Measurements from ENCODE around the gene CPEB4. TPM values are rescaled to one million over a fixed set of nuclear protein-coding genes. Genes with fewer than 3 reads are reported as not detected.

CPEB4 gene
- total RNA-seq, 2 donors from 2014 or later, result 36.5 to 45.3 TPM

DNA sequence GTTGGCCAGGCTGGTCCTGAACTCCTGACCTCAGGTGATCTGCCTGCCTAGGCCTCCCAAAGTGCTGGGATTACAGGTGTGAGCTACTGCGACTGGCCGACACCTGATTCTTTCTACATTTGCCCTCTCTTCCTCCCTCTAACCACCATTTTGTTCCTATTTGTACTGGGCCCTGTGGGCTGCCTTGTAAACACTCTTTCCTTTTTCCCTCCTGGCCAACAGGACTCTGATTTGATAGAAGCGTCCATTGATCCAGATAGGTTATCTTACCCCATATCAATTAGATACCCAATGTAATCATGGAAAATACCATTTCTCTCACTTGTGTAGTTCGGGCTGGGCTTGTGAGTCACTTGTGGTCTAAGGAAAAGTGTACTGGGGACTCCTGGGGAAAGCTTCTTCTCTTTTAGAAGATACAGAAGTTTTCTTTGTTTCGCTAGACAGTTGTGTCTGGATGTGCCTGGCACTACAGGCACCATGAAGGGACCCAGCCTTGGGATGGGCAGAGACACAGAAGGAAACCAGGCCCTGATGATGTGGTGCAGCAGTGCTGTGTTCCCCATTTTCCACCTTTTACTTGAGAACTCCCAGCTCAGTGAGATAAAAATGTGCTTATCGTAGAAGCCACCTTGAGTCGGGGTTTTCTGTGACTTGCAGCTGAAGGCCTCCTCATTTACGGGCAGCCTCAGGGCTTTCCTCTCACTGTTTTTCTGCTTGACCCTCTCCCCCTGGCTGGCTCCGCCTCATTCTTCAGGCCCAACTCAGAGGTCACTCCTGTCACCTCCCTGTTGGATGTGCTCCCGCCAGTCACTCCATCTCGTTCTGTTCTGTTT is 32.8 kb upstream of the CPEB4 start:
- intact Hi-C loops (cut with DNase I), result no loop called here
- Histone ChIP-seq H3K36me3 (no peaks in the 10 kb centered on the region), H3K4me3 (no peak overlapping the region), H3K27me3 (replicated peaks; ENCODE audit: insufficient read depth) (no peaks in the 10 kb centered on the region), H3K27ac (no peak overlapping the region), H3K4me1 (replicated peaks) (no peaks in the 10 kb centered on the region), H3K9me3 (no peaks in the 10 kb centered on the region)
- DNase-seq (ENCODE audit: low spot score), result no peak
- TF ChIP-seq POLR2AphosphoS5 (IDR thresholded peaks at IDR 0.05) (no peak), POLR2A (IDR thresholded peaks at IDR 0.05) (no peak)
- TF ChIP-seq, protein P1, sequence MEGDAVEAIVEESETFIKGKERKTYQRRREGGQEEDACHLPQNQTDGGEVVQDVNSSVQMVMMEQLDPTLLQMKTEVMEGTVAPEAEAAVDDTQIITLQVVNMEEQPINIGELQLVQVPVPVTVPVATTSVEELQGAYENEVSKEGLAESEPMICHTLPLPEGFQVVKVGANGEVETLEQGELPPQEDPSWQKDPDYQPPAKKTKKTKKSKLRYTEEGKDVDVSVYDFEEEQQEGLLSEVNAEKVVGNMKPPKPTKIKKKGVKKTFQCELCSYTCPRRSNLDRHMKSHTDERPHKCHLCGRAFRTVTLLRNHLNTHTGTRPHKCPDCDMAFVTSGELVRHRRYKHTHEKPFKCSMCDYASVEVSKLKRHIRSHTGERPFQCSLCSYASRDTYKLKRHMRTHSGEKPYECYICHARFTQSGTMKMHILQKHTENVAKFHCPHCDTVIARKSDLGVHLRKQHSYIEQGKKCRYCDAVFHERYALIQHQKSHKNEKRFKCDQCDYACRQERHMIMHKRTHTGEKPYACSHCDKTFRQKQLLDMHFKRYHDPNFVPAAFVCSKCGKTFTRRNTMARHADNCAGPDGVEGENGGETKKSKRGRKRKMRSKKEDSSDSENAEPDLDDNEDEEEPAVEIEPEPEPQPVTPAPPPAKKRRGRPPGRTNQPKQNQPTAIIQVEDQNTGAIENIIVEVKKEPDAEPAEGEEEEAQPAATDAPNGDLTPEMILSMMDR (IDR thresholded peaks at IDR 0.05), result no peak
- WGBS, result 94% methylated on average over 11 of the region's 11 CpGs

DNA sequence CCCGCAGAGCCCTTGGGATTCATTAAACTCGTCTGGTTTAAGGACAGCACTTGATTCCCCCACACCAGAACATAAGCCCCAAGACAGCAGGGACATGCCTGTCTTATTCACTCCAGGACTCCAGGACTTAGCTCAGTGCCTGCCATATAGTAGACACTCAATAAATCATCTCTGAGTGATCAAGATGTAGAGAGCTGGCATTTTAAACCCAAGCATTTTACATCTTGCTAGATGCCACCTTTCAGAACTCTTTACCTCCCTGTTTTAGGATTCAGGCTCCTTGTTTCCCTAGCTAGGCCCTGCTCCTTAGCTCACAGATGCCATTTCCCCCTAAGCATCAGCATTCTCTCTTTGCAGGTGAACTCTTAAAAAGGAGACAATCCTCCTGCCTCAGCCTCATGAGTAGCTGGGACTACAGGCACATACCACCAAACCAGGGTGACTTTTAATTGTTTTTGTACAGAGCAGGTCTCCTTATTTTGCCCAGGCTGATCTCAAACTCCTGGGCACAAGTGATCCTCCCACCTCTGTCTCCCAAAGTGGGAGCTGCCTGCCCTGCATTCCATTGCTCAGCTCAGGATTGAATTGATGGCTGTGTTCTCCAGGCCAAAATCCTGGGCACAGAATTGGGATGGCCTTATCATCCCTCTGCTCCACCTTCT is 32.0 kb upstream of the CPEB4 start:
- no peak overlapping the region for H3K27ac ChIP-seq
- H3K36me3 ChIP-seq, result no peaks in the 10 kb centered on the region
- DNase-seq (ENCODE audit: low spot score), result no peak
- H3K9me3 ChIP-seq, result no peaks in the 10 kb centered on the region
- intact Hi-C loops (cut with DNase I), result no loop called here
- 93% methylated on average over 2 of the region's 2 CpGs for WGBS
- no peak overlapping the region for H3K4me3 ChIP-seq
- no peak for TF ChIP-seq POLR2AphosphoS5 (IDR thresholded peaks at IDR 0.05)
- no peak for TF ChIP-seq POLR2A (IDR thresholded peaks at IDR 0.05)
- TF ChIP-seq, protein P1 (IDR thresholded peaks at IDR 0.05), result no peak
- H3K27me3 ChIP-seq (replicated peaks; ENCODE audit: insufficient read depth), result no peaks in the 10 kb centered on the region
- no peaks in the 10 kb centered on the region for H3K4me1 ChIP-seq (replicated peaks)

DNA sequence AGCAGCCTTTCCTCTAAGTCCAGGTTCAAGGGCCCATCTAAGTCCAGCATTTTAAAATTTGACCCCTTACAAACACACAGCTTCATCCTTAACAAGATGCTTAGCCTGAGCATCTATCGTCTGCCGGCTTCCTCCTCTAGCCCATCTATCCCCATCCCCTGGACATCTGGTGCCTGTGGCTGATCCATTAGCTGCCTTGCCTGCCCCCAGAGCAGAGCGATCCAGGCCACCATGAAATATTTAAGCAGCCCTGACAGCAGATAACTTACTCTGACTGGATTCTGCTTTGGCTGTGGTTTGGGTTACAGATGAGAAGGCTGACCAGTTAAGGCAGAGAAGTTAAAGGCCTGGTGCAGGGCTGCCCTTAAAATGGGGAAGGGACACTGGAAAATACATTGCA is 30.9 kb upstream of the CPEB4 start:
- Histone ChIP-seq H3K9me3 (no peaks in the 10 kb centered on the region), H3K36me3 (no peaks in the 10 kb centered on the region), H3K4me3 (no peak overlapping the region), H3K27me3 (replicated peaks; ENCODE audit: insufficient read depth) (no peaks in the 10 kb centered on the region), H3K27ac (no peak overlapping the region), H3K4me1 (replicated peaks) (no peaks in the 10 kb centered on the region)
- 92% methylated on average over 3 of the region's 3 CpGs for WGBS
- no peak for DNase-seq (ENCODE audit: low spot score)
- intact Hi-C loops (cut with DNase I), result no loop called here
- no peak for TF ChIP-seq POLR2AphosphoS5 (IDR thresholded peaks at IDR 0.05)
- TF ChIP-seq, protein P1 (IDR thresholded peaks at IDR 0.05), result no peak

DNA sequence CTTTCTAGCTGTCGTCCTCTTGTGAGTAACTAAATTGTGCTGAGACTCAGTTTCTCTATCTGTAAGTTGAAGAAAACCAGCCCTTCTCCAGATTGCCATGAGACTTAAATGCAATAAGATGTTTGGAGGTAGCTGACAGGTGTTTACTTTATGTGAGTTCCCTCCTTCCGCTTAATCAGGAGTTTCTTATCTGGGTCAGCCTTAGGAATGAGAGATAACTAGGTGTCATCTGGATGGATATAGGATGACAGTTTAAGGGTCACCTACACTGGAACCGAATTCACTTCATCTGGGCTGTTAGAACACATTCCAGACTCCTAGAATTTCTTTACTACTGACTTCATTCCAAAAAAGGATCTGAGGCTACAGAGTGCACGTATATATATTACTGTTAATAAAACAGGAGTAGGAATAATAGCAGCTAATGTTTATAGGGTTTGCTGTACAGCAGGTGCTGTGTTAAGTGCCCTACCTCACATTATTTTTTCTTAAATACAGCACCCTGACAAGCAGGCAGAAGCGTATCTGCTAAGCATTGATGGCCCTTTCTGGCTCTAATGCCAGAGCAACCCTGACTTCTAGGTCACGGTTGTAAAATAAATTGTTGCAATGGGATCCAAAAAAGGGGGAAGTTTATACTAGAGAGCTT is 30.0 kb upstream of the CPEB4 start:
- intact Hi-C loops (cut with DNase I), result no loop called here
- 44% methylated on average over 6 of the region's 6 CpGs for WGBS
- DNase-seq (ENCODE audit: low spot score), result no peak
- no peaks in the 10 kb centered on the region for H3K9me3 ChIP-seq
- no peak overlapping the region for H3K4me3 ChIP-seq
- no peaks in the 10 kb centered on the region for H3K36me3 ChIP-seq
- no peak overlapping the region for H3K27ac ChIP-seq
- TF ChIP-seq, protein P1 (IDR thresholded peaks at IDR 0.05), result no peak
- TF ChIP-seq POLR2AphosphoS5 (IDR thresholded peaks at IDR 0.05), result no peak
- TF ChIP-seq POLR2A (IDR thresholded peaks at IDR 0.05), result no peak
- no peaks in the 10 kb centered on the region for H3K4me1 ChIP-seq (replicated peaks)
- H3K27me3 ChIP-seq (replicated peaks; ENCODE audit: insufficient read depth), result no peaks in the 10 kb centered on the region

Measured in prostate gland (tissue), 2 donors.